ENCODE results near the gene BBLN.

BBLN gene

DNA sequence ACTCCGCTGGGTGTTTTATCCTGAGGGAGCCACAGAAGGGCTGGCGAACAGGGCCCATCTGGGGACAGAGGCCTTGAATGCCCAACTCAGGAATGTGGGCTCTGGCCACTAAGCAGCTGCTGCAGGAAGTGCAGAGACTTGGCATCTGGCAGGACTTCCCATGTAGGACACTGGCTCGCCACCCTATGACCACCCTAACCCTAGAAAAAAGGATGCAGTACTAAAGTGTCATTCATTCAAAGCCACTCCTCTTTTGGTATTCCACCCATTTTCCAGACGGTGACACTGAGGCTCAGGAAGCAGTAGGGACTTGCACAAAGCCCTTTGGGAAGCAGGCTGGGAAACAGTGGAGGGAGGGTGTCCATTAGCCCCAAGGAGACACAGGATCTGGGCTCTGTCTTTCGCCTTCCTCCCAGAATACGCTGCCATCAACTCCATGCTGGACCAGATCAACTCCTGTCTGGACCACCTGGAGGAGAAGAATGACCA lies 3.0 kb downstream of the BBLN start:
- no peak for TF ChIP-seq CTCF (IDR thresholded peaks at IDR 0.05)
- no peak for TF ChIP-seq ZFX (IDR thresholded peaks at IDR 0.05; ENCODE audit: borderline replicate concordance)
- no peak overlapping the region; the same call in 1 of the 2 replicates for H3K27ac ChIP-seq

GRCh38 chr9:128163523-128164306 lies 3.6 kb downstream of the BBLN start:
- TF ChIP-seq ZFX (IDR thresholded peaks at IDR 0.05; ENCODE audit: borderline replicate concordance), result no peak
- TF ChIP-seq CTCF (IDR thresholded peaks at IDR 0.05), result no peak
- H3K27ac ChIP-seq, result no peak overlapping the region

DNA sequence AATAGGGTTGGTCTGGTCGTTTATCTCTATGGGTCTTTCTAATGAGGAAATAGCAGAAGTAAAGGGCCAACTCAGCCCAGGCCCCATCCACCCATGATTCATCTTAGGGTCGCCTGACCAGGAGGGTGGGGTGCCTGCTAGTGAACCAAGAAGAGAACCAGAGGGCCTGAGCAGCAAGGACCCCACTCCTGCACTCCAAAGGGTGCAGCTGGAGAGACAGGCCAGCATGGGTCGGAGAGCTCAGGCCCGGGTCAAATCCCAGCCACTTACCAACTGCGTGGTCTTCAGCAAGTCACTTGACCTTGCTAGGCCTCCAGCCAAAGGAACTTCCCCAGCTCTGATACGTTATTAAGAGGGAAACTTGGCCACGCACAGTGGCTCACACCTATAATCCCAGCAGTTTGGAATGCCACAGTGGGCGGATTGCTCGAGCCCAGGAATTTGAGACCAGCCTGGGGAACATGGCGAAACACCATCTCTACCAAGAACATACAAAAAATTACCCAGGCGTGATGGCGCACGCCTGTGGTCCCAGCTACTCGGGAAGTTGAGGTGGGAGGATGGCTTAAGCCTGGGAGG lies 4.3 kb downstream of the BBLN start:
- TF ChIP-seq CTCF (IDR thresholded peaks at IDR 0.05) (no peak), ZFX (IDR thresholded peaks at IDR 0.05; ENCODE audit: borderline replicate concordance) (no peak)
- H3K27ac ChIP-seq, result no peak overlapping the region

DNA sequence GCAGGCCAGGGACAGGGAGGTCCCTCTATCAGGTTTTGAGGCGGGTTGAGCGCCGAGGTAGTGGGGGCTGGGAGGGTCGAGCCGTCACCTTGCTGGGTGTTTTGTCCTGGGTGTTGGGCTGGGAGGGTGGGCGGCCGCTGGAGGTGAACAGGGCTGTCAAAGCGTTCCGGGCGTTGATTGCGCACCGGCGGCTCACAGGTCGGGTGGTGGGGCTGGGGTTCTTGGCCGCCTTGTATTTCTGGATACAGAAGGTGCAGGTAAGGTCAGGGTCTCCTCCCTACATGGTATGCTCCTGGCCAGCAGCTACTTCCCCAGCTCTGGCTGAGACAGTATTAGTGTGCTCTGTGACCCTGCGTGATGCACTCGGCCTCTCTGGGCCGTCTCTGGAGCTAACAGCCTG lies 6.1 kb downstream of the BBLN start:
- no peak overlapping the region for H3K27ac ChIP-seq
- no peak for TF ChIP-seq CTCF (IDR thresholded peaks at IDR 0.05)
- TF ChIP-seq ZFX (IDR thresholded peaks at IDR 0.05; ENCODE audit: borderline replicate concordance), result no peak

GRCh38 chr9:128167209-128167608 lies 7.1 kb downstream of the BBLN start:
- TF ChIP-seq CTCF (IDR thresholded peaks at IDR 0.05), result no peak
- TF ChIP-seq ZFX (IDR thresholded peaks at IDR 0.05; ENCODE audit: borderline replicate concordance), result no peak
- H3K27ac ChIP-seq, result no peak overlapping the region

- no peak for TF ChIP-seq CTCF (IDR thresholded peaks at IDR 0.05)
- no peak for TF ChIP-seq ZFX (IDR thresholded peaks at IDR 0.05; ENCODE audit: borderline replicate concordance)
- H3K27ac ChIP-seq, result no peak overlapping the region
These were observed 8.8 kb downstream of the BBLN start for GRCh38 chr9:128168731-128169308.

GRCh38 chr9:128169492-128169891 lies 9.4 kb downstream of the BBLN start:
- TF ChIP-seq ZFX (IDR thresholded peaks at IDR 0.05; ENCODE audit: borderline replicate concordance) (no peak), CTCF (IDR thresholded peaks at IDR 0.05) (no peak)
- no peak overlapping the region for H3K27ac ChIP-seq
